Adrenal gland (tissue), 5 donors: ENCODE measurements around the gene CASP6.

Experiments used
- POLR2A ChIP-seq, 2 donors: fragments of 450-650 bp; IDR thresholded peaks; one replicate each; pipeline ENCODE4 v1.6.1; 2017; ENCODE audit warnings: antibody characterized with exemption in 2 of 2, mild to moderate bottlenecking in 2 of 2, moderate library complexity in 1 of 2
- TF ChIP-seq, protein P1 (sequence below), 6 experiments: fragments of 450-650 bp in 4 of 6; fragments of 200-600 bp in 2 of 6; sonication (generic) in 1 of 6; IDR thresholded peaks; 1 replicate in 5 of 6; 2 replicates in 1 of 6; pipeline versions ENCODE4 v1.5.1 to v1.8.0; 2016 to 2021; ENCODE audit warnings: antibody characterized with exemption in 6 of 6, mild to moderate bottlenecking in 2 of 6, moderate library complexity in 1 of 6
- donor health status: DM: no; HTN: no; CAD: no.

- TF ChIP-seq, protein P1, sequence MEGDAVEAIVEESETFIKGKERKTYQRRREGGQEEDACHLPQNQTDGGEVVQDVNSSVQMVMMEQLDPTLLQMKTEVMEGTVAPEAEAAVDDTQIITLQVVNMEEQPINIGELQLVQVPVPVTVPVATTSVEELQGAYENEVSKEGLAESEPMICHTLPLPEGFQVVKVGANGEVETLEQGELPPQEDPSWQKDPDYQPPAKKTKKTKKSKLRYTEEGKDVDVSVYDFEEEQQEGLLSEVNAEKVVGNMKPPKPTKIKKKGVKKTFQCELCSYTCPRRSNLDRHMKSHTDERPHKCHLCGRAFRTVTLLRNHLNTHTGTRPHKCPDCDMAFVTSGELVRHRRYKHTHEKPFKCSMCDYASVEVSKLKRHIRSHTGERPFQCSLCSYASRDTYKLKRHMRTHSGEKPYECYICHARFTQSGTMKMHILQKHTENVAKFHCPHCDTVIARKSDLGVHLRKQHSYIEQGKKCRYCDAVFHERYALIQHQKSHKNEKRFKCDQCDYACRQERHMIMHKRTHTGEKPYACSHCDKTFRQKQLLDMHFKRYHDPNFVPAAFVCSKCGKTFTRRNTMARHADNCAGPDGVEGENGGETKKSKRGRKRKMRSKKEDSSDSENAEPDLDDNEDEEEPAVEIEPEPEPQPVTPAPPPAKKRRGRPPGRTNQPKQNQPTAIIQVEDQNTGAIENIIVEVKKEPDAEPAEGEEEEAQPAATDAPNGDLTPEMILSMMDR (IDR thresholded peaks at IDR 0.05): no peak
- no peak for TF ChIP-seq POLR2A (IDR thresholded peaks at IDR 0.05)
Measured at GRCh38 chr4:109648997-109649575, 54.2 kb downstream of the CASP6 start.
